Activated CD8-positive, alpha-beta memory T cell treated with anti-CD3 and anti-CD28 coated beads for 24 hours (primary cell): ENCODE measurements around the gene METTL1.

Experiments used
- DNase-seq: peaks from one replicate; pipeline ENCODE4 v3.0.0-alpha.2; 2020

METTL1 gene

DNA sequence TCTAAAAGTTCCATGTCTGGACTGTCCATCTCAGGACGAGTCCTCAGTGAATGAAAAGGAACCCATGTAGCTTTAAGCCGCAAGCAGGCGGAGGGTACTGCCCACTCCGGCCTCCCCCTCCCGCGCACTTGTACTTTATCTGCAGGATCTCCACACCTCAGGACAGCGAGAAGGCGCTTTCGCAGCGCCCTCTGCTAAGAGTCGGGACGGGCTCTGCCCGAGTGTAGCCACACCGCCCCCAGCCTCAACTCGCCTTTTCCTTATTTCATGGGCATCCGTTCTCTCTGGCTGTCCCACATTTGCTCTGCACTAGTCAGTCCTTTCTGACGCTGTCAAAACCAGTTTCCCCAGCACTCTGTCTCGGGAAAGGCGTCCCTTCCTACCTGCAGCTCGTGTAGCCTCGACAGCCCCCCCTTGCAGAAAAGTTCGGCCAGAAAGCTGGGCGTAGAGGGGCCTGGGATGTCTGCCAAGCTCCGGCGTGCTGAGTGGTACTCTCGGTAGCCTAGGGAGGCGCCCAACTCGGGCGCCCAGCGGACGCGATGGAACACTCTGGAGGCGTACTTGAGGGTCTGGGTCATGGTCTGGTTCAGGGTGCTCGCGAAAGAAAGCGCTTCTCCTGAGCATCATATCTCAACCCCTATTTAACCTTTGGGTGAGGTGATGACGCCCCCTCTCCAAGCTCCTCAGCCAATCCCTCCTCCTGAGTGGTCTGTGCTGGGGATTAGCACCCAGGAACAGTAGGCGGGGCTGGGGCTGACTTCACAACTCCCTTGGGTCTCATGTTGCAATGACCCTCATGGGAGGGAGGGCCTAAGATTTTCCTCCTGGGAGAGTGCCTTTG lies 5.2 kb downstream of the METTL1 start, which contains the start of gene CYP27B1:
Gene CYP27B1 (minus strand): TSS at position 615 of the 841 bp plus-strand sequence. CDS start 37 bp downstream, at position 578.
- DNase-seq = peak; percentile 71

DNA sequence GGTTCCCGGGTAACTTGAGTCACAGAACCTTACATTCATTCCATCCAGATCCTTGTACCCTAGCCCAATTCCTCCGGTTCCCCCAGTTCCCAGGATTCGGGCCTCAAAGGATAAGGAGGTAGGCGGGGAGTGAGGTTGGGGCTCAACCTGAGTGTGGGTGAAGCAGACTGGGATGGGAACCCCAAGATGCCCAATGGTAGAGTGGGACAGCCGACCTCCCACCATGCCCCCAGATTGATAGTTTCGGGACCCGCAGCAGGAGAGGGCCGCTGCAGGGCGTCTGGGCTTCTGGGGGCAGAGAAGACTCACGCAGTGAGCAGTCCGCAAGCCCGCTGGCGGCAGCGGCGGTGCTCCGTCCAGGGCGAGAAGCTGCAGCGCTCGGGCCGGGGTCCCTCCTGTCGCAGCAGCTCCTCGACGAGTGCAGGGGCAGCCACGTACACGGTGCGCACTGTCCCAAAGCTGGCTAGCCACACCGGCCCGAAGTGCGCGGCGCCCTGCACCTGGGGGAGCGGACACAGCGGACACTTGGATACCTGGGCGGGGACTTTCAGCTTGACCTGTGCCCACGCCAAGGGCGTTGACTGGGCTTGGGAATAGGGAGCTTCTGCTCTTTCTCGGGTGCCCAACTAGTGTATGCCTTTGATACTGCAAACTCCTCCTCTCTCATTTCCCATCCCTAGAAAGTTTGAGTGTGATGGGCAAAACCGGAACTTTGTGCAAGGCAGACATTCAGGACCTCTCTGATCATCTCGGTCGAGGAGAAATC lies 6.0 kb downstream of the METTL1 start:
- DNase-seq = peak; percentile 68

DNA sequence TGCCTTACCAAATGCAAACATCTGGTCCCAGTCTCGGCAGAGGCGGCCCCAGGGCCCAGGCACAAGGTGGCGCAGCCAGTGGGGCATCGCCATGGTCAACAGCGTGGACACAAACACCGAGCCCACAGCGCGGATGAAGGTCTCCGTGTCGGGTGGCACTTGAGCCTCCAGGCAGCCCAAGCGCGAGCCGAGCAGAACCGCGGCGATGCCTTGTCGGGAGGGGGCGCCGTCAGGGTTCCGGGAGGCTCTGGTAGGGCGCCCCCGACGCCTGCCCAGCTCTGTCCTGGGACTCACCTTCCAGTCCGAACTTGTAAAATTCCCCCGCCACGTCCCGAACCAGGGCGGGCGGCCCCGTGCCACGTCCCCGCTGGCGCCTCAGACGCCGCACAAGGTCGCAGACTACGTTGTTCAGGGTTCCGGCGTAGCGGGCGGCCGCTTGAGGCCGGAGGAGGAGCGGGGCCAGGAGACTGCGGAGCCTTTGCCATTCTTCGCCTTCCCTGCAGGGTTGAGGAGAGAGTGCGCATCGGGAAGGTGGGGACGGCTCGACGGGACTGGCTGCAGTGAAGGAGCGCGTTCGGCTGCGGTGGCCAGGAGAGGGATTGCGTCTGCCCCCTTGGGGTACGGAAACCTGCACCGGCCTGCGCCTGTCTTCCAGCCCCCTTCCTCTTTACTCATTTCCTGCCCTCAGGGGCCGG lies 6.8 kb downstream of the METTL1 start:
- peak; percentile 84 for DNase-seq

DNA sequence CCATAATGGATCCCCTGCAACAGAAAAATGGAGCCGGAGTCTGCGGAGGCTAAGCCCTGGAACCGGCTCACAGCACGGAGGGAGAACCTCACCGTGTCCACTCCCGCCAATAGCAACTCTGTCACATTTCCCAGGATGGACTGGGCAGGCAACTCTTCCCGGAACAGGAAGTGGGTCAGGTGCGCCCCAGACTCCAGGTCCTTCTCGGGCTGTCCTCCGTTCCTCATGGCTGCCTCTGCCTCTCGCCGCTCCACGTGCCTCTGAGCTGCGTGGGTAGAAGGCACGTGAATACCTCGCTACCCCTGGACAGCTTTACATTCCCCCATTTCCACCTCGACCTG lies 7.3 kb downstream of the METTL1 start:
- DNase-seq = no peak

DNA sequence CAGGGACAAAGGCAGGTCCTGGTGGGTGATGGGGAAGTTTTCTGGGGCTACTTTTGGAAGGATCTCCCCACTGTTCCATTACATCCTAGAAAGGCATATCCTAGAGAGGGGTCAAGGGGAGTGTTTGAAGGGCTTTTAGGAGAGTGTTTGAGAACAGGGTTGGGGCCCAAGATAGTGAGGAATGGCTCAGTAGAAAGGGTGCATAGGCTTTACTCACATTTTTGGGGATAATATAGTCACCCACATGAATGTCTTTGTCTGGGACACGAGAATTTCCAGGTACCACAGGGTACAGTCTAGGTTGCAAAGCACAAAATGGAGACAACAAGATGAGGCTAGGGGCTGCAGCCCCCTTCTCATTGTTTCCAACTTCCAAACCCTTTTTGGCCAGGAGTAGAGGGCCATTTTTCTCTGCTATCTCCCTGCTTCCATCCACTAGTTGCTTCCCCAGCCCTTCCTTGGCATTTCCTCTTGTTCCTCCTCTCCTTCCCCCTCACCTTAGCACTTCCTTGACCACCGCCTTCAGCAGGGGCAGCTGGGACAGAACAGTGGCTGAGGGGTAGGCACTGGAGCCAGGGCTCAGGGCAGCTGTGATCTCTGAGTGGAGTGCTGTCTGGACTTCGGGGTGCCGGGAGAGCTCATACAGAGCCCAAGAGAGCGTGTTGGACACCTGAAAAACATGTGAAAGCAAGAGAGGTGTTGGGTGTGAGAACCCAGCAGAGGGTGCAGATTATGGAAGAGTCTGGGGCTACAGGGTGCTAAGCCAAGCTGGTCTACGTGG lies 7.8 kb downstream of the METTL1 start:
- DNase-seq = no peak

DNA sequence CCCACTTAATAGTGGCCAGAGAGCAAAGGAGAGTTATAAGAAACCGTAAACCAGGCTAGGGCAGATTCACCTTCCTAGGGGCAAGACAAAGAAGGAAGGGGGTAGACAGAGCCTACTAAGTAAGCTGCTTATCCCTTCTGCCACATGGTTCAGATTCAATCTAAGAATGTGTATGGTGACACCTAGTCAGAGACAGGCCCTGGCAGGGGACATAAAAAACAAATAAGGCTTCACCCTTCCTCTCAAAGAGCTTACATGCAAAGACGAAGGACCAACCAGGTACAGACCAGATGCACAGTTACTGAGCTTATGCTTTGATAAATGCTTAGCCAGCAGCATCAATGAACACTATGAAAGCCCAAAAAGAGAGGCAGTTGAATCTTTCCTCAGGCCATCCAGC lies 9.4 kb downstream of the METTL1 start:
- no peak for DNase-seq

DNA sequence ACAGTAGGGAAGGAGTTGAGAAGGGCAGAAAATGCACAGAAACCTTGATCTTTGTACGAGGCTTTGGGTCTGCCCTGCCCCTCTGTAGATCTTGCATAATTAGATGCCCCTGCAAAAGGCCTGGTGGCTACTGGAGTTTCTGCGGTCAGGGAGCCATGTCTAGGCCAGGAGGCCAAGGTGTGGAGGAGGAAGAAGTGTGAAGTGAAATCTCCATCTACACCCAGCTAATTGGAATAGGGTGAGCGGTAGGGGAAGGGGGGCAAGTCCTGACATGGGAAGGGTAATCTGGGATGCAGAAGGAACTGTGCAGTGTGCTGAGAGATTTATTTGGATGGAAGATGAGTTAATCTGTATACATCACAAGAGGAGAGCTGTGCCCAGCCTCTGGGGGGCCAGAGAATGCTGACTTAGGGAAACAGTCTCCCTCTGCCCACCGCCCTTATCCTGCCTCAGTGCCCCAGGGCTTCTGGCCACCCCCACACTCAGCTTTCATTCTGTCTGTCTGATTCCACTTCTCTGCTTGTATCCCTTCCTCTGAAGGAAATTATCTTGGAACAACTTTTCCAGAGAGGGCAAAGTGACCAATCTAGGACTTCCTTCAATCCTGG lies 10.4 kb downstream of the METTL1 start:
- no peak for DNase-seq

DNA sequence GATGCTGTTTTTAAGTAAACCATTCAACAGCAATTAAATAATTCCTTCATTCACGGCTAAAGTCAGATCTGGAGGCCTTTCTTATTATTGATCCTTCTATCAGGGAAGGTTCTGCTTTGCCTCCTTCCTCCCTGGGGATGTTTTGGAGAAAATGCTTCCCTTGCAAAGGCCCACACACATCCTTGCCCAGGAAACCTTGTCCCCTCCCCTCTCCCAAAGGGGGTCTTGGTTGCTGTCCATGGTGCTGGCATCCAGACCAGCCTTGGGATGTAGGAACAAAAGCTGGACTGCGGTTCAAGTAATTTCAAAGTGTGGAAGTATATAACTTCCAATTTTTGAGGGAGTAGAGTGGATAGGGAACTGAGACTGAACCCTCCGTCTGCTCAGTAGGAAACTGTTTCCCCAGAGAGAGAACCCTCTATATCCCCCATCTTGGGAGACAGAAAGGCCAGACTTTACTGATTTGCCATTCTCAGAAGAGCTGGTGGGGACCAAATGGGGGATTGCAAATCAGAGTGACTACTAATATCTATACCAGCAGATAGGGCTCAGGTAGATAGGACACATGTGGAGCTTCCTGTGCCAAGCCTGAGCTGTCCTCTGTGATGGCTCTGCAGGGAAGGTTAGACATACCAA lies 11.4 kb downstream of the METTL1 start:
- no peak for DNase-seq

DNA sequence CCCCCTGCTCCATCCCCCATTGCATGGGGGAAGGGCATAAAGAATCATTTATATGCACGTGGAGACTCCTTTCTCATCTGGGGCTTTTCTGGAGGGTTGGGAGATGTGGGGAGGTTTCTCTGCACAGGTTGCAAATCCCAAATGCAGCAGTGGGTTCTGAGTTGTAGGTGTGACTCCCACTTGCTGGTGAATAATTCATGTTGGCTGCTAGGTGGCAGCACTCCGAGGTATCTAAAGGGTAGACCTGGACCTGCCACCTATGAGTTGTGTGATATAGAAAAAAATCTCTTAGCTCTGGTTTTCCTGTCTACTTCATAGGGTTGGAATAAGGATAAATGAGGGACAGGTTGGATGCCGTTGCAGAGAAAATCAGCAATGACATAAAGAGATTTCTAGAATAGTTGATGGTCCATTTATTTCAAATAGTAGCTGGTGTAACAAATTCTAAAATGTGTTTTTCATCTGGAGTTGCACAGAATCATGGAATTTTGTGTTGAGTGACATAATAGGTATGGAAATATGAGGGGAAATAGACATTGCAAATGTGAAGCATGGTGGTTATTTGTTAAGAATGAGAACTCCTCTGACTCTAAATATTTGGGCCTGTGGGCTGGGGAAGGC lies 12.4 kb downstream of the METTL1 start:
- DNase-seq = no peak

DNA sequence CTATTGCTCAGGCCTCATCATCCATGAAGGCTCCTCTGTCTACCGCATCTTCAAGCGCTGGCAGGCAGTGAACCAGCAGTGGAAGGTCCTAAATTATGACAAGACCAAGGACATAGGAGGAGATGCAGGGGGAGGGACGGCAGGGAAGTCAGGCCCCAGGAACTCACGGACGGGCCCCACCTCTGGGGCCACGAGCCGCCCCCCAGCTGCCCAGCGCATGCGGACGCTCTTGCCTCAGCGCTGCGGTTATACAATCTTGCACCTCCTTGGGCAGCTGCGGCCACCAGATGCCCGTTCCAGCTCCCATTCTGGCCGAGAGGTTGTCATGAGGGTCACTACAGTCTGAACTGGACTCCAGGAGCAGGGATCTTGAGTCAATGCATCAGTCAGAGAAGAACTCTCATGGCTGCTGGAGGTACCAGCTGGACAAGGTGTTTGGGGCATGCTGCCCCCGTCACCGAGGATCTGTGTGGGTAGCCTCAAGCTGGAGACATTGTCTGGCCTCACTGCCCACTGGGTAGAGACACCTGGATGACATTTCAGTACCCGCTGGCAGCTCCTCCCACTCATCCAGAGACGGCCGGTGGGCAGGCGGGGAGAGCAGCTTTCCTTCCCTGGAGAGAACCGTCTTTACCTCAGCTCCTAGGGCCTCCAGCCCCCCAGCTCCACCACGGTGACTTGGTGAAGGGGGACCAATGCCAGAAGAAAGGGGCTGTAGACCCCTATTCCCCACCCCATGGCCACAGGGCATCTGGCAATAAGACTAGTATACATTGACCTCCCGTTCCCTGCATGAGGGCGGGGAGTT lies 13.1 kb downstream of the METTL1 start:
- no peak for DNase-seq

DNA sequence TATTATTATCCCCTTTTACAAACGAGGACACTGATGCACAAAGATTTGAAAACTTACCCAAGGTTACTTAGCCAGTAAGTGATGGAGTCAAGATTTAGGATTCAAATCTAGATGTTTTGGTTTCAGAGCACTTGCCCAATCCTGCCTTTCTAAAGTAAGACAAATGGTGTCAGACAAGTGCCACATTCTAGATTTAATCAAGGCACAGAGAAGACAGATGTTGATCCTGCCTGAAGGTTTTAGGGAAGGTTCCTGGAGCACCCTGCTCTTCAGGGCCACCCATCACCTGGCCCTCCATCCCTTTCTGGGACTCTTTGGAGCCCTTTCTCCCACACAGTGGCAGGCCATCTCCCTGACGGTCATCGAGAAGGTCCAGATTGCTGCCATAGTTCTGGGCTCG lies 14.1 kb downstream of the METTL1 start:
- no peak for DNase-seq

DNA sequence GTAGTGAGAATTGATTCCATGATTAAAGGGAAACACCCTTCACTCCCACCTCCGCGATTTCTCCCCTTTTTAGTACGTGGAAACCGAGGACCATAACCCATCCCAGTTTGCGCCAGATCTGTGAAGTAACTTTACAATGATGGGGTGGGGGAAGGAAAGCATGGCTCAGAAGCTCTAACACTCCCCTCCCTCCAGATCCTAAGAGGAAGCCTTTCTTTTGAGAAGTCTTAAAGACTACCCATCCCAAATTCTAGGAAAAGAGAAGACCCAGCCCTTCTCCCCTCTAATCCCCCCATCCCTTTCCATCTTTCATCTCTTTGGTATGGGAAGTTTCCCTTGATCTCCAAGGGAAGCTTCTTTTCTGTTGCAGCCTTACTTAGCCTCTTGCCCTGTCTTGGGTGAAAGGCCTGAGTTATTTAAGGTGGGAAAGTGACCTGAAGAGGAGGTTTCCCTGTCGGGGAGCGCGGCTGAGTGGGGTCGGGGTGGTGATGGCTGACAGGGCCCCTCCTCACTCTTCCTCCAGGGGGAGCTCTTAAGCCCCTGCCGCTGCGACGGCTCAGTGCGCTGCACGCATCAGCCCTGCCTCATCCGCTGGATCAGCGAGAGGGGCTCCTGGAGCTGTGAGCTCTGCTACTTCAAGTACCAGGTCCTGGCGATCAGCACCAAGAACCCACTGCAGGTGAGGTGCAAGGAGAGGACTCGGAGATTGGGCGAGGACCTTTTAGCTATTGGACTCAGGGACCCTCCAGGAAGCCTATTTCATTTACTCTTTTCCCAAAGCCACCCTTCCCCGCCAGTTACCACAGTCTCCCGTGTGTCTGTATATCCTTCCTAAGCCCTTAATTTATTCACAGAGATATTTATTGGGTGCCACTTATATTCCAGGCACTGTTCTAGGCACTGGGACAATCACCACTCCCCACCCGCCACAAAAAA lies 15.2 kb downstream of the METTL1 start:
- peak; percentile 84 for DNase-seq

DNA sequence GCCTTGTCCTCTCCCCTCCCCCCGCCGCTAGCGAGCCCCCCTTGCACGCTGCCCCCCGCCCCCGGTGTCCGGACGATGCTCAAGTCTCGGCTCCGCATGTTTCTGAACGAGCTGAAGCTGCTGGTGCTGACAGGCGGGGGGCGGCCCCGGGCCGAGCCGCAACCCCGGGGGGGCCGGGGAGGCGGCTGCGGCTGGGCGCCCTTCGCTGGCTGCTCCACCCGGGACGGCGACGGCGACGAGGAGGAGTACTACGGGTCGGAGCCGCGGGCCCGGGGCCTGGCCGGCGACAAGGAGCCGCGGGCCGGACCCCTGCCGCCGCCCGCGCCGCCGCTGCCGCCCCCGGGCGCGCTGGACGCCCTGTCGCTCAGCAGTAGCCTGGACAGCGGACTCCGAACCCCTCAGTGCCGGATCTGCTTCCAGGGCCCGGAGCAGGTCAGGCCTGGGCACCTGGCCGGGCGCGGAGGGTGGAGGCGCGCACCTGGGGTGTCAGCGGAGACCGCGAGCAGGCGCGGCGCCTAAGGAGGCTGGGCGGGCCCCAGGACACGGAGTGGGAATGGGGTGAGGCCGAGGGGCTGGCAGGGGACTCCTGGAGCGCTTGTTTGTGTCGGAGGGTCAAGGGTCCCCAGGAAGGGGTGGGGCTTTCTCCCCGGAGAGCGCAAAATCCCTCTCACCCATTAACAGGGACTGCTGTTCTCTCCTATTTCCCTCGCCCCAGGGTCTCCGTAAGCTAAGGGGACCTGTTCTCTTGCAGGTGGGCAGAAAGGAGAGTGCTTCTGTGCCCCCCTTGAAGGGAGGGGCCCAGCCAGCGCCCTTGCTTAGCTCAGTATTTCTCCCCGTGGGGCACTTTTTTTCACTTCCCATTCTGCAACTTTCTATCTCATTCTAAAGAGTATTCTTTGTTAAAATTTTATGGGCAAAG lies 16.2 kb downstream of the METTL1 start:
- DNase-seq = peak; percentile 68

DNA sequence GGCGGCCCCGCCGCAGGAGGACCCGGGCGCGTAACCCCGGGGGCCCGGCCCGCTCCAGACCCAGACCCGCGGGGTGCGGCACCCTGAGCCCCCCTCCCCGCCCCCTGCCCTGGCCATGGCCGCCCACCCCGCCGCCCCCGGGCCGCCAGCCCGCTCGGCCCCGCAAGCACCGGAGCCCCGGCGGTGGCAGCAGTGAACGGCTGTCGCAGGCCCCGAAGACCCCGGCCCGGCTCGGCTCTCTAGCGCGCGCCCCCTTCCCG lies 16.8 kb downstream of the METTL1 start:
- DNase-seq = no peak

DNA sequence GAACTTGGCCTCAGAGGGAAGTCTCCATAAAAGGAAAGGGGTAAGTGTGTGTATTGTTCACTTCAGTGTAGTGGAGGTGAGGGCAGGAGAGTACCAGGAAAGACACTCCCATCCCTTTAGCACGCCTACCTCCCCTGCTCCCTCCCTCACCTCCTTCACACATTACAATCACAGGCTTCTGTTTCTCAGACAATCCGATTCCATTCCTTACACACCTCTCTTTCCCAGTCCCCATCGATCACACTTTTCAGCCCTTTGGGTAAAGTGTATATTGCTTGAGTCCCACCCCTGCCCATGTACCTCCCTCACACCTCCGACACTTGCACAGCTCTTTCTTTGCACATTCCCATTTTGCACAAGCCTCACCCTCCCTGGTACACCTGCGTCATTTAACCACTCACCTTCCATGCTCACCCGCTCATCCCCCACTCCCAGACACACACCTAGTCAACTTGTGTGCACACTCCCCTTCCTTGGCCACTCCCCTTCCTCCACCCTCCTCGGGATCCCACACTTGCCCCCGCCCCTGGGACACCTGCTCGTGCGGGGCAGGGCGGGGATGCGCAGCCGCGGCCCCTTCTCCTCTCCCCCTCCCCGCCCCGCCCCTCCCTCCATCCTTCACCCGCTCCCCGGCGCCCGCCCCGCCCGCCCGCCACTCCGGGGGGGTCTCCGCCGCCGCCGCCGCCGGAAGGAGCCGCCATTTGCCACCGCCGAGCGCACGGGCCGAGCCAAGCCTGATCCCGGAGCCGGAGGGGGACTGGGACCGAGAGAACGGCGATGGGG lies 17.3 kb downstream of the METTL1 start, which contains the start of gene MARCHF9:
Gene MARCHF9 (plus strand): TSS at position 693 of the 783 bp plus-strand sequence. CDS start 426 bp downstream, outside the sequence.
- DNase-seq = peak; percentile 87

DNA sequence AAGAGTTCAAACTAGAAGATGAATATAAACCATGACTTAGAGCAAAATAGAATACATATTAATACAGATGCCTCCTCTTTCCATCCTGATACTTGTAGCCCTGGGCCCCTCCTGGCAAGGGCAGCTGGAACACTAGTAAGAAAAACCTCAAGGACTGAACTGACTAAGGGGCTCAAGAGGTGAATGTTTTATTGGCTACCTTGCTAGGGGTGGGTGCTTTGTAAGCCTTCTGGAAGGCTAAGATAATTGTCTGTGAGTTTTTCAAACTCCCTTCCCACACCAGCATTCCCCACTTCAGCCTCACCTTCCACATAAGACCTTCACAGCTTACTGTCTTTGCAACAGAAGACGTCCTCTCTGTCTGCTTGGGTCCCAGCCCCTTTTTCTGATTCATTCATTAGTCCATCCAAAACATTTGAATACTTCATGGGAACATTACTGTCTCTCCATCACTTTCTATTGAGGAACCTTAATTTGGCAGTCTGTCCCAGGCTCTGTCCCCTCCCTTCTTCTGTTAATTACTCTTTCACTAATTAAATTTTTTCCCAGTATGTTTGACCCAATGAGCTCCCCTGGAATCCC lies 18.1 kb downstream of the METTL1 start:
- no peak for DNase-seq

DNA sequence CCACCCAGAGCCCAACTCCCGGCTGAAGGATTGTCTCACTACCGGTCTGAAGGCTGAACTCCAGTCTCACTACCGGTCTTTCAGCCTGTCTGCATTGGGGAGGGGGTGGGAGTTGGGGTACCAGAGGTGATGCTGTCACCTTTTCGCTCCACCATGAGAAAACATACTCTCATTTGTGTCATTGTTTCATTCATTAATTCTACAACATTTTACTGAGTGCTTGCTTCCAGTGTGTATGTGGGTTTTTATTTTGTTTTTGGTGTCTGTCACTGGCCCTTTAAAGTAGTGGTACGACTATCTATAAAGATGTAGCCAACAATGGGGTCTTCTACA lies 19.3 kb downstream of the METTL1 start:
- DNase-seq = no peak
